SK-N-MC (cell line): ENCODE measurements around the gene B3GAT1.

Experiments
- DNase-seq: peaks from one replicate; pipeline ENCODE4 v3.0.0-alpha.2; 2011; ENCODE audit warnings: low read depth, low spot score
- H3K27ac ChIP-seq: fragments of 200-600 bp; sonication (generic); 2 replicates; pipeline ENCODE4 v1.5.1; 2016; ENCODE audit warnings: mixed run types
- H3K36me3 ChIP-seq: fragments of 200-600 bp; sonication (generic); 2 replicates; pipeline ENCODE4 v1.6.1; 2017; ENCODE audit warnings: antibody characterized with exemption, low read length, mixed read lengths; ENCODE audit not compliant: insufficient read depth
- H3K4me3 ChIP-seq: fragments of 200-600 bp; sonication (generic); 2 replicates; pipeline ENCODE4 v1.5.1; 2016
- H3K9ac ChIP-seq: fragments of 200-600 bp; sonication (generic); 2 replicates; pipeline ENCODE4 v1.8.0; 2017; ENCODE audit warnings: mixed run types, mixed read lengths; ENCODE audit not compliant: insufficient read length
- H3K9me3 ChIP-seq: fragments of 200-600 bp; sonication (generic); 2 replicates; pipeline ENCODE4 v1.6.1; 2017; ENCODE audit warnings: low read depth, mild to moderate bottlenecking, antibody characterized with exemption, low read length, moderate library complexity, mixed read lengths
- EZH2 ChIP-seq: fragments of 200-600 bp; sonication (generic); IDR thresholded peaks from one replicate; pipeline ENCODE4 v1.6.1; 2017; ENCODE audit warnings: antibody characterized with exemption
- FOXP2 ChIP-seq: optimal IDR thresholded peaks from 2 replicates; pipeline ENCODE3; 2011; ENCODE audit warnings: mild to moderate bottlenecking, moderate library complexity; ENCODE audit not compliant: insufficient read depth; ENCODE audit errors: extremely low read length, control extremely low read depth
- POLR2AphosphoS5 ChIP-seq: IDR thresholded peaks from 2 replicates; pipeline ENCODE4 v1.6.1; 2012; ENCODE audit warnings: mild to moderate bottlenecking, low read depth, low read length, borderline replicate concordance

Gene B3GAT1

DNA sequence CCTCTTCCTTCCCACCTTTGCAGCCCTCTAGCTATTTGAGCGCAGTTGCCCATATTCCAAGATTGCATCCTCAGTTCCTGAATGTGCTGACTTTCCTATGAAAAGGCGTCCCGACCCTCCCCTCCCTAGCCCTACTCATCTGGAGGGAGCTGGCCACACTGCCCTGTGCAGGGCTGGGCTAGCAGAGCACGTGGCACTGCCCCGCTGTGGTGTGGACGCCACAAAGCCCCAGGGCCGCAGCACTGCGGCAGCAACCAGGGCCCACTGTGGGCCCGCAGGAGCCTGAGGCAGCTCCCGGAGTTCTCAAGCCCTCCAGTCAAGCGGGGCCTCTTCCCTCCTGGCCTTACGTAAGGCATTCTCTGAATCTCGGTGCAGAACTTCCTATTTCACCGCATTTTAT, 27.6 kb downstream of the B3GAT1 start:
- Histone ChIP-seq H3K27ac (no peak overlapping the region), H3K9me3 (no peaks in the 10 kb centered on the region), H3K9ac (no peak overlapping the region), H3K36me3 (no peaks in the 10 kb centered on the region), H3K4me3 (no peak overlapping the region)
- TF ChIP-seq POLR2AphosphoS5 (no peak), FOXP2 (no peak)
- no peak for DNase-seq

DNA sequence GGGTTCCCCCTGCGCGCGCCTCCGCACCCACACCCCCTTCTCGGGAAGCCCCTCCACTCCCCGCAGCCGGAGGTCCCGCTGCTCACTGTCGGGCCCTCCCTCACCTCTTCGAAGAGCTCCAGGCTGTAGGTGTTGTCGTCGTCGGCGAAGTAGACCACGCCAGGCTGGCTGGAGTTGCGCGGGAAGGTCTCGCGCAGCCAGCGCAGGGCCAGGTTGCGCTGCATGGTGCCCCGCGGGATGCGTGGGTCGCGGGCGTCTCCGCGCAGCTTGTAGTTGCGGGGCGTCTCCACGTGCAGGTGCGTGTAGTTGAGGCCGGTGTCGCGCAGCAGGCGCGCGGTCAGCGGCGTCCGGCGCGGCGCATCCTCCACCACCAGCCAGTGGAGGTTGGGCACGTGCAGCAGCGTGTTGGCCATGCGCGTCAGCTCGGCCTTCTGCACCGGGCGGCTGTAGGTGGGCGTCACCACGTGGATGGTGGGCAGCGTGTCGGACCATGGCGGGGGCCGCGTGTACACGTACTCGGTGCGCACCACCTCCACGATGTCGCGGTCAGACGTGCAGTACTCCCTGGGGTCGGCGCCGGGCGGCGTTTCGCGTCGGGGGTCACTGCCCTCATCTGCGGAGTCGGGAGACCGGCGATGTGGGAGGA, 28.3 kb downstream of the B3GAT1 start:
- Histone ChIP-seq H3K4me3 (no peak overlapping the region), H3K9ac (no peak overlapping the region), H3K36me3 (no peaks in the 10 kb centered on the region), H3K9me3 (no peaks in the 10 kb centered on the region), H3K27ac (no peak overlapping the region)
- DNase-seq = no peak
- TF ChIP-seq POLR2AphosphoS5 = no peak
- TF ChIP-seq EZH2 = no peak
- no peak for TF ChIP-seq FOXP2

DNA sequence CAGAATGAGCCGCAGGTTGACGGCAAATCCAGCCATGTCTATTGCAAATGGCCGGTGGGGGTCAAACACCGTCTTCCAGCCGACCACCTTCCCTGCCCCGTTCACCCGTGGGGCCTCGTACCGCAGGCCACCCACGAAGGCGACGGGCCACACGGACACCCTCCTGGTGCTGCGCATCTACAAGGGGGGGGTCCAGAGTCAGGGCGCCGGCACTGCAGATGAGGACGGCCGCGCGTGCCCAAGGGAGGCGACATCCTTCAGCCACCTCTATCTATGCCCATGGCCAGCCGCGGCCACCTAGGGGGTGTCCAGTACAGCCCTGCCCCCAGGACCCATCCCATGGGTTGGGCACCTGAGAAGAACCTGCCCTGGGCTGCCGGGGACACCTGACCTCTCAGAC, 29.2 kb downstream of the B3GAT1 start:
- H3K9me3 ChIP-seq = no peaks in the 10 kb centered on the region
- H3K9ac ChIP-seq = no peak overlapping the region
- no peak overlapping the region for H3K27ac ChIP-seq
- H3K4me3 ChIP-seq = no peak overlapping the region
- no peak for DNase-seq
- H3K36me3 ChIP-seq = no peaks in the 10 kb centered on the region
- TF ChIP-seq FOXP2 (no peak), EZH2 (no peak), POLR2AphosphoS5 (no peak)

DNA sequence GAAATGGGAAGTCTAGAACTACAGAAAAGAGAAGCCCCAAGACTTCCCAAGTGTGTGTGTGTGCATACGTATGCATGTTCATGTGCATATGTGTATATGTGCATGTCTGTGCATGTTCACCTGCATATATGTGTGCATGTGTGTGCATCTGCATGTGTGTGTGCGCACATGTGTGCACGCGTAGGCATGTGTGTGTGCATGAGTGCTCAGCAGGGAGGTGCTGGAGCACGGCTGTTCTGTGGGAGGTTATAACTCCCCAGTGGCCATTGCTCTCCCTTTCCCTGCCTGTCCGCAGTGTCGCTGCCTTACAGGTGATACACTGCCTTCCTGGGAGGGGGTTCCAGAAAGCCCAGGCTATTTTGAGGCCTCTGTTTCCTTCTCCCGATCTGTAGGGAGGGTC, 29.8 kb downstream of the B3GAT1 start:
- H3K9me3 ChIP-seq = no peaks in the 10 kb centered on the region
- no peak overlapping the region for H3K9ac ChIP-seq
- no peak overlapping the region for H3K27ac ChIP-seq
- H3K4me3 ChIP-seq = no peak overlapping the region
- no peaks in the 10 kb centered on the region for H3K36me3 ChIP-seq
- no peak for DNase-seq
- TF ChIP-seq EZH2 = no peak
- TF ChIP-seq FOXP2 = no peak
- no peak for TF ChIP-seq POLR2AphosphoS5

DNA sequence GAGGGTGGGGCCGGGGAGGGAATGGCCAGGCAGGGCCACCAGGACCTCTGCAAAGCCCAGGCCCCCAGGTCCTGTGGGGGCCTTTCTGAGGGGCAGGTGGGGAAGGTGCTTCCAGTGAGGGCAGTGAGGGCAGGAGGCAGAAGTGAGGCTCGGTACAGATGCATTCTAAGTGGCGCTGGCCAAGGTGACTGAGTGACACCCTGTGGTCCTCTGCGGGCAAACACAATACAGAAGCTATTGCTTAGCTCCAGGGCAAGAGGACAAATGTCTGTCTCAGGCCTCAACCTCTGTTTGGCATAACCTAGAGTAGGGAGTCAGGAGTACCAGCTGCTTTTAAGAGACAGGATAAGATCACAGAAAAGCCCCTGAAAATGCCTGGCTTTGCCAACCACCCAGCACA, 31.3 kb downstream of the B3GAT1 start:
- Histone ChIP-seq H3K4me3 (no peak overlapping the region), H3K27ac (no peak overlapping the region), H3K9me3 (no peaks in the 10 kb centered on the region), H3K9ac (no peak overlapping the region), H3K36me3 (no peaks in the 10 kb centered on the region)
- no peak for DNase-seq
- no peak for TF ChIP-seq FOXP2
- TF ChIP-seq POLR2AphosphoS5 = no peak
- TF ChIP-seq EZH2 = no peak

DNA sequence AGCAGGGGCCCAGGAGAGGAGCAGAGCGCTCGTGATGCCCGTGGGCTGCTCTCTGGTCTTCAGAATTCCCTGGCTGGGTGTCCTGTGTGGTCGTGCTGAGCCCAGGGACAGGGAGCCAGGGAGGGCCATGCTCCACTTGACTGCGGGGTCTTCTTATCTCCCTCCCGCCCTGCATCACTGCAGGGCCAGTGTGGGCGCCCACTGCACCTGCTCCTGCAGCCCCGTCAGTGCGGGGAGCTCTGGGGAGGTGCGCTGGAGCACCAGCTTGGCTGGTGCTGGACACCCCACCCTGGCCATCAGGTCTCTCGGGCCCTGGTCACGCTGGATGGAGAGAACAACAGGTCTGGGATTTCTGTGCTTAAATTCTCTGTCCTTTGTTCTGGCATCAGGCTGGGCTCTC, 31.8 kb downstream of the B3GAT1 start:
- TF ChIP-seq EZH2 (no peak), POLR2AphosphoS5 (no peak), FOXP2 (no peak)
- no peak overlapping the region for H3K27ac ChIP-seq
- no peak overlapping the region for H3K4me3 ChIP-seq
- no peak for DNase-seq
- H3K9ac ChIP-seq = no peak overlapping the region
- H3K9me3 ChIP-seq = no peaks in the 10 kb centered on the region
- no peaks in the 10 kb centered on the region for H3K36me3 ChIP-seq

DNA sequence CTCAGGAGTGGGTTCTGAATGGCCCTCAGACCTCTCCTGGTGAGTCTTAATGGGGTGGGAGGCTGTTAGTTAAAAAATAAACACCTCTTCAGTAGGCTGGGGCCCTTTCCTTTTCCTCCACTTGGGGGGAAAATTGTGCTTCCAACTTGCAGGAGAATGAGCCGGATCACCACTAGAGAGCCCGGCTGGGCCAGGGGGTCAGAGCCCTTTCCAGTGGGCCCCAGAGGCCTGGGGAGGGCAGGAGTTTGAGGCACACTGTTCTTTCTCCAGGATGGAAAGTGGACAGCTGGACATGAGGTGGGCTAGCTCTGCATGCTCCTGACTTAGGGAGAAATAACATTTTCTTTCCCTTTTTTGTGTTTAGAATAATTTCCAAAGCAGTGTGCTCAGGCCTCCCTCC, 32.8 kb downstream of the B3GAT1 start:
- Histone ChIP-seq H3K36me3 (no peaks in the 10 kb centered on the region), H3K9me3 (no peaks in the 10 kb centered on the region), H3K9ac (no peak overlapping the region), H3K27ac (no peak overlapping the region), H3K4me3 (no peak overlapping the region)
- TF ChIP-seq FOXP2 (no peak), POLR2AphosphoS5 (no peak), EZH2 (no peak)
- DNase-seq = no peak

DNA sequence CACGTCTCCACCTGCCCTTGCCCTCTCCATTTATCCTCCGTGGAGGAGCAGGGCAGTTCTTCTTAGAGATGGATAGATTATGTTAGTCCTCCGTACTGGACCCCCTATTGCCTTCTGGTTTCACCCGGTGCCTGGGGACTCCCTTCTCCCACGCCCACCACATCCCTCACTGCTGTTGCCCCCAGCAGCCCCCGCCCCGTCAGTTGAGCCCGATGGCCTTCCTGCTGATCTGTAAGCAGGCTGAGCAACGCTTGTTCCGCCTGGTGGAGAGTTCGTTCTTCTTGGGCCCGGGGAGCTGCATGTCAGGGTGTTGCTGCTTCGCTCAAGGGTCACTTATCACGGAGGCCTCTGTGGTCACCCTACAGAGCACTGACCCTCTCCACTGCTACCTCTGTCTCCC, 34.2 kb downstream of the B3GAT1 start:
- Histone ChIP-seq H3K9me3 (no peaks in the 10 kb centered on the region), H3K9ac (no peak overlapping the region), H3K27ac (no peak overlapping the region), H3K4me3 (no peak overlapping the region), H3K36me3 (no peaks in the 10 kb centered on the region)
- DNase-seq = no peak
- TF ChIP-seq FOXP2 (no peak), EZH2 (no peak), POLR2AphosphoS5 (no peak)
